ENCODE measurements around the gene BPIFB2.

BPIFB2 gene

GRCh38 chr20:33007376-33008335 is at the start of gene BPIFB2:
Gene BPIFB2 (plus strand): TSS chr20:33007704. CDS start chr20:33008575, 871 bp downstream.
- TF ChIP-seq CTCF (conservative IDR thresholded peaks at IDR 0.05; ENCODE audit: low read depth): no peak
- POLR2A ChIA-PET (ENCODE audit: low non-redundant PET): no interaction called here
- no peak within 1 kb of the TSS for H3K27ac ChIP-seq
- CTCF ChIA-PET: interaction anchor here (0.7 kb wide), 2 partner anchors 253 to 1105 kb away, joined by 3 read pairs; no protein-coding TSS in a partner anchor
- no peak for DNase-seq (ENCODE audit: low spot score)

GRCh38 chr20:32958574-32958973 is 48.9 kb upstream of the BPIFB2 start:
- TF ChIP-seq CTCF (conservative IDR thresholded peaks at IDR 0.05; ENCODE audit: low read depth): no peak
- DNase-seq (ENCODE audit: low spot score): no peak
- CTCF ChIA-PET: interaction anchor here (1.1 to 1.5 kb wide), 2 partner anchors 13 to 169 kb away, joined by 4 to 6 read pairs; no protein-coding TSS in a partner anchor
- POLR2A ChIA-PET (ENCODE audit: low non-redundant PET): no interaction called here
- H3K27ac ChIP-seq: no peak overlapping the region

DNA sequence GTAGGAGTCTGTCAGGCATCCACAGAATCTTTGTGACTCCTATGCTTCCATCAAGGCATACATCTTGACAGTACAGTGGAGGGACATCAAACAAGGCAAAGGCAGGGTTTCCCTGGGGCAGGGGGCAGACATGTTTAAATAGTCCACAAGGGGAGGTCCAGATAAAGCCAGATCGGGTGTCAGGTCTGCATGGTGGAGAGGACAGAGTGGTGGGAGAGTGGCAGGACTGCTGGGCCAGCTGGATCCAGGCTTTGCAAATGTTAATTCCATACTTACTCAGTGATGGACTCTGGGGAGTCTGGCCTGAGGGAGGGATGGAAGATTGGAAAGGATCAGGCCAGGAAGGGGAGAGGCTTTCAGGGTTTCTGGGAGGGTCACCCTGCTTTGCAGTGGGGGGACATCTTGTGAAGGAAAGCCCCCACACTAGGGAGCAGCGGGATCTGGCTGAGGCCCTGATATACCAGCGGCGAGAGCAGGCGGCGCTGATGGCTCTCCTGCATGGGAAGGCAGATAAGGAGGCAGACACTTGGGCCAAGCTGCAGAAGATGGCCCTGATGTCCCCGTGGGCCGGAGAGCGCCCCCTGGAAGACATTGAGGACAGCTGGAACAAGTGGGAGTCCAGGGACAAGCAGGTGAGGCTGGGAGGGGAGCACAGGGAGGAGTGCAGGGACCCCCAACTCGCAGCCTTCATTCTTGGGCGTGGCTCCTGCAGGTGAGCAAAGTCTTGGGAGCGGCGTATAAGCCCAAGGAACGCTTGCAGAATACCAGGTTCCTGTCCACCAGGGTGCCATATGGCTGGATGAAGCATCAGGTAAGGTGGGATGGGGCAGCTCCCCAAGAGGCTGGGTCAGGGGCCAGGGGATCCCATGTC is 47.9 kb upstream of the BPIFB2 start:
- no peak for DNase-seq (ENCODE audit: low spot score)
- ChIA-PET CTCF (interaction anchor here (0.5 to 0.6 kb wide), 2 partner anchors 204 to 1123 kb away, joined by 3 read pairs; no protein-coding TSS in a partner anchor), POLR2A (ENCODE audit: low non-redundant PET) (no interaction called here)
- no peak for TF ChIP-seq CTCF (conservative IDR thresholded peaks at IDR 0.05; ENCODE audit: low read depth)
- no peak overlapping the region for H3K27ac ChIP-seq

DNA sequence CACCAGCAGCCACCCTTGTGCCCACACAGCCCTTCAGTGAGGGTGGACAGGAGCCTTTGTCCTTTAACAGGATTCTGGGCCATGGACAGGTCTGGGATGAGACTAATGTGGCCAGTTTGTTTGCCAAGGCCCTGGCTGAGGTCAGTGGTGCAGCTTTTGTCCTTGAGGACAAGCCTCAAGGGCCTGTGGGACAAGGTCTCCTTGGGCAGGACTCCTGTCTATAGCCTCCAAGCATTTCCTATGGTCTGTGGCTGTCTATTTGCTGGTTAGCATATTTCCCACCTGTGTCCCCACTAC is 47.3 kb upstream of the BPIFB2 start:
- ChIA-PET POLR2A (ENCODE audit: low non-redundant PET) (no interaction called here), CTCF (interaction anchor here (0.5 kb wide), 1 partner anchor 203 kb away, joined by 3 read pairs; no protein-coding TSS in a partner anchor)
- no peak for DNase-seq (ENCODE audit: low spot score)
- TF ChIP-seq CTCF (conservative IDR thresholded peaks at IDR 0.05; ENCODE audit: low read depth): no peak
- no peak overlapping the region for H3K27ac ChIP-seq

DNA sequence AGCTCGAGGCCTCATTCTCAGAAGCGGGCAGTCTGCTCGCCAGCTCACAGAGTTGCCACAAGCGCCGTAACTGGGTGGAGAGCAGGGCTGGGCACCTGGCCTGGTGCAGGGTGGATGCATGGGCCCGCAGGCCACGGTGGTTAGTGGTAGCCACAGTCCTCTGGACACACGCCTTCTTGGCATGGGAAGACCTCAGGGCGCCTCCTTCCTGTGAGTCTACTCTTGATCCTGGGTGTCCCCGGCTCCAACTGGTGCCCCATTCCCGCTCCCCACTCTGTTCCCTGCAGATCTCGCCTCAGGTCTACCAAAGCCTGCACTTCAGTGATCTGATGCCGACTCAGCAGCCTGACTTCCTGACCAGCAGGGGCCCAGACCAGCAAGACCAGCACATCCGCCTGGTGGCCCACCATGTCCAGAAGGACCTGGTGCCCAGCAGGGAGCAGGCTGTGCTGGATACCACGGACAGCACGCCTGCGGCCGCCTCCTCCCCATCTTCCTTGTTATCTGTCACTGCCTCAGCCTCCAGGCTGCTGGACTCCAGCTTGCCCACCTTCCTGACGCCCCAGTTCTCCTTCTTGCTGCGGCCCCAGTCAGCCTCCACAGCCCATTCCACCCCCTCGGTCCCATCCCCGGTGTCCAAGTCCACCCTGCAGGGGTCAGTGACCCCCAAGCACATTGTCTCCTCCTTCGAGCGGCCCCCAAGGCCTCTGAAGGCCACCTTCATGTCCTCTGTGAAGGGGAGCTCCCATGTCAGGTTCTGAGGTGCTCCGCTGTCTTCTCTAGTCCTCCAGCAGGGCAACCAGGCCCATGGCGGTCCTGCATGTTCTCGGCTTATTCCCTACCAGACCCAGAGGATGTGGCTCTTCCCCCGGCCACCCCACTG is 46.4 kb upstream of the BPIFB2 start:
- CTCF ChIA-PET: interaction anchor here (0.7 to 0.8 kb wide), 2 partner anchors 25 to 26 kb away, joined by 3 read pairs; no protein-coding TSS in a partner anchor
- POLR2A ChIA-PET (ENCODE audit: low non-redundant PET): no interaction called here
- no peak for DNase-seq (ENCODE audit: low spot score)
- no peak for TF ChIP-seq CTCF (conservative IDR thresholded peaks at IDR 0.05; ENCODE audit: low read depth)
- no peak overlapping the region for H3K27ac ChIP-seq

Measured in RWPE1 (cell line).